HEK293 (cell line): Measurements from ENCODE around the gene IL1RAP.

Experiments used
- MZF1 ChIP-seq: fragments of 450-650 bp; formaldehyde crosslinking; IDR thresholded peaks from 2 replicates; pipeline ENCODE4 v1.5.1; 2017; ENCODE audit warnings: missing biosample characterization, missing genetic modification characterization, borderline replicate concordance
- TCF7L2 ChIP-seq: IDR thresholded peaks from 2 replicates; pipeline ENCODE4 v1.6.1; 2011; ENCODE audit warnings: low read depth, mild to moderate bottlenecking, inconsistent platforms, low read length, moderate library complexity, borderline replicate concordance
- ZEB2 ChIP-seq: fragments of 450-650 bp; formaldehyde crosslinking; IDR thresholded peaks from 2 replicates; pipeline ENCODE4 v1.5.1; 2016; ENCODE audit warnings: missing biosample characterization, missing genetic modification characterization
- ZNF10 ChIP-seq: fragments of 450-650 bp; formaldehyde crosslinking; IDR thresholded peaks from 2 replicates; pipeline ENCODE4 v1.5.1; 2017; ENCODE audit warnings: missing biosample characterization, missing genetic modification characterization
- ZNF214 ChIP-seq: fragments of 450-650 bp; formaldehyde crosslinking; IDR thresholded peaks from 2 replicates; pipeline ENCODE4 v1.5.1; 2017; ENCODE audit warnings: missing biosample characterization, mild to moderate bottlenecking, missing genetic modification characterization, borderline replicate concordance
- ZNF341 ChIP-seq: fragments of 450-650 bp; formaldehyde crosslinking; IDR thresholded peaks from 2 replicates; pipeline ENCODE4; 2016; ENCODE audit warnings: low read depth, missing biosample characterization, missing genetic modification characterization
- ZNF558 ChIP-seq: fragments of 450-650 bp; formaldehyde crosslinking; IDR thresholded peaks from 2 replicates; pipeline ENCODE4 v1.5.1; 2016; ENCODE audit warnings: missing biosample characterization, missing genetic modification characterization
- ZNF596 ChIP-seq: fragments of 450-650 bp; IDR thresholded peaks from 2 replicates; pipeline ENCODE4 v1.5.0; 2018; ENCODE audit warnings: missing biosample characterization, mild to moderate bottlenecking, missing genetic modification characterization, moderate library complexity
- TF ChIP-seq, protein P1 (sequence below): fragments of 450-650 bp; formaldehyde crosslinking; IDR thresholded peaks from 2 replicates; pipeline ENCODE4 v1.5.1; 2016; ENCODE audit warnings: missing biosample characterization, missing genetic modification characterization

DNA sequence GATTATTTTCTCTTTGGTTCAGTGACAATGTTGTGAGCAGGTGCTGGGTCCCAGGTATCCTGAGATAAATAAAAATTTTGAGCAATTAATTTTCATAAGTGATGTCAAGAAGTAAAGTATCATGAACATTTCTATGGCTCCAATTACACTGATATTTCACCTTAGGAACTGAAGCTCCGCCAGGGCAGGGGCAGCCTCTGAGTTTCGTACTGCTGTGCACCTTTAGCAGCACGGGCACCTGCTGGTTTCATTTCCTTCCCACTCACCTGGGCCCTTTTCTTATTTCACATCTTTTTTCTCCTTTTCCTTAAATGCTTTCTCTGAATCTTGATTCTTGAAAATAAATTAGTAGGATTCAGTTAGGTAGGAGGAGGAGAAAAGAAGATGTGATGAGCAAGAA lies 1.2 kb upstream of the IL1RAP start:
- TF ChIP-seq, protein P1, sequence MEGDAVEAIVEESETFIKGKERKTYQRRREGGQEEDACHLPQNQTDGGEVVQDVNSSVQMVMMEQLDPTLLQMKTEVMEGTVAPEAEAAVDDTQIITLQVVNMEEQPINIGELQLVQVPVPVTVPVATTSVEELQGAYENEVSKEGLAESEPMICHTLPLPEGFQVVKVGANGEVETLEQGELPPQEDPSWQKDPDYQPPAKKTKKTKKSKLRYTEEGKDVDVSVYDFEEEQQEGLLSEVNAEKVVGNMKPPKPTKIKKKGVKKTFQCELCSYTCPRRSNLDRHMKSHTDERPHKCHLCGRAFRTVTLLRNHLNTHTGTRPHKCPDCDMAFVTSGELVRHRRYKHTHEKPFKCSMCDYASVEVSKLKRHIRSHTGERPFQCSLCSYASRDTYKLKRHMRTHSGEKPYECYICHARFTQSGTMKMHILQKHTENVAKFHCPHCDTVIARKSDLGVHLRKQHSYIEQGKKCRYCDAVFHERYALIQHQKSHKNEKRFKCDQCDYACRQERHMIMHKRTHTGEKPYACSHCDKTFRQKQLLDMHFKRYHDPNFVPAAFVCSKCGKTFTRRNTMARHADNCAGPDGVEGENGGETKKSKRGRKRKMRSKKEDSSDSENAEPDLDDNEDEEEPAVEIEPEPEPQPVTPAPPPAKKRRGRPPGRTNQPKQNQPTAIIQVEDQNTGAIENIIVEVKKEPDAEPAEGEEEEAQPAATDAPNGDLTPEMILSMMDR: no peak
- TF ChIP-seq MZF1 (tag by site-specific recombination) (no peak), ZNF214 (no peak), ZNF558 (tag by site-specific recombination) (no peak), ZNF596 (no peak), TCF7L2 (no peak), ZNF10 (tag by site-specific recombination) (no peak), ZEB2 (tag by site-specific recombination) (no peak), ZNF341 (tag by site-specific recombination) (no peak)
